GM20431 (cell line): ENCODE data around the gene ZNF337.
"Not testable (repeated sequence)": the region's sequence is repeated elsewhere in the genome, so short reads cannot be mapped to it uniquely, and the experiment has no call there.

Source experiments
- in situ Hi-C: fragments of 300-500 bp; cut with MseI, MboI; formaldehyde crosslinking; loops from one replicate; pipeline ENCODE4 v1.15.0; 2020; ENCODE audit warnings: low sequenced_read_pairs; ENCODE audit not compliant: unreplicated experiment

ZNF337 gene

DNA sequence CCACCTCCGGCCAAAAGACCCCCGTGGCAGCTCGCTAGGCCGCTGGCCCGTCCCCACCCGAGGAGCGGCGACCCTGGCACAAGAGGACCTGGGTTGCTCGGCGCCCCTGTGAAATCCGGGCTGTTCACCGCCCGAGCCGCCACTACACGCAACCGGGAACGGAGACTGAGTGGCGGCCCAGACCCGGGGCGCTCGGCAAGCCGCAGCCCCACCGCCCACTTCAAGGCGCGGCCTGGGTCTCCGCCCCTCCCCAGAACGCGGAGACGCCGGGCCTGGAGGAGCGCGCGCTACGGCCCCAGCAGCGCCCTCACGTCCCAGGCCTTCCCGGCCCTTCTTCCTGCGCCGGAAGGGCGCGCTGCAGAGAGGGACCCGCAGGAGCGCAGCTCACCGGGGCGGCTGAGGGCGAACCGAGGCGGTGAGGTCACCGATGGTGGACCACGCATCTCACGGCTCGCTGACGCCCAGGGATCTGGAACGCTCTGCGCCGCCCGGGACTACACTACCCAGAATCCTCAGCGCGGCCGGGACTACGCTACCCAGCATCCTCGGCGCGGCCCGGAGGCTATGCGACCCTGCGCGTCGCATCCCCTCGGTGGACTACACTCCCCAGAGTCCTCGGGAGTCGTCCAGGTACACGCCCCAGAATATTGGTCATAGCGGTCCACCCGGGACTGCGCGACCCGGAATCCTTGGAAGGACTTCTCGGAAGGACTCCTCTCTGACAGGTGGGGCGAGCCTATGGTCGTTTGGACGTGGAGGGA lies at the start of gene ZNF337:
TSS of gene ZNF337 (minus strand) at position 483 of the 761 bp plus-strand sequence. CDS start 10,436 bp downstream, outside the sequence.
- in situ Hi-C loops, result no loop called here

GRCh38 chr20:25745738-25746137 lies 49.1 kb upstream of the ZNF337 start:
- in situ Hi-C loops, result loop anchor here (25.0 kb wide), 2 partner anchors 117 to 242 kb away; no protein-coding TSS in a partner anchor

GRCh38 chr20:25745100-25745499 lies 48.4 kb upstream of the ZNF337 start:
- in situ Hi-C loops, result loop anchor here (25.0 kb wide), 2 partner anchors 117 to 242 kb away; no protein-coding TSS in a partner anchor

GRCh38 chr20:25744261-25744660 lies 47.6 kb upstream of the ZNF337 start:
- in situ Hi-C loops, result loop anchor here (25.0 kb wide), 2 partner anchors 118 to 243 kb away; no protein-coding TSS in a partner anchor

DNA sequence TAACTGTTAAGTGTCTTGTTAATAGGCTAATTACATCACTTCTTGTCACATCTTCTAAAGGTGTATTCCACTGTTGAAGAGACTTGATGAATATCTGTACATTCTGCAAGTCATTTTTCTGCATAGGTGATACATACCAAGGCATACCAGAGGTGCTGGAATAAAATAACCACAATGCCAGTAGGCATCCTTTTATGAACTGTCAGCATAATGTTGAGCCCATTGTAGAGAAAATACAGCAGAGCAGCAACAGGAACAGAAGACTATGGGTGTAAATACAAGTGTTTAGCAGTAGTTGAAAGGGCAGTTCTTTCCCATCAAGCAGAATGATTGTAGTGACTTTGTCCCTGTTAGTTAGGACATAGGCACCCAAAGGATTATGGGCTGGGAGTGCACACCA lies 44.4 kb upstream of the ZNF337 start:
- in situ Hi-C loops, result loop anchor here (25.0 kb wide), 2 partner anchors 121 to 246 kb away; no protein-coding TSS in a partner anchor

- in situ Hi-C loops, result loop anchor here (25.0 kb wide), 2 partner anchors 123 to 248 kb away; no protein-coding TSS in a partner anchor
These were observed 43.1 kb upstream of the ZNF337 start for GRCh38 chr20:25739615-25740320.

DNA sequence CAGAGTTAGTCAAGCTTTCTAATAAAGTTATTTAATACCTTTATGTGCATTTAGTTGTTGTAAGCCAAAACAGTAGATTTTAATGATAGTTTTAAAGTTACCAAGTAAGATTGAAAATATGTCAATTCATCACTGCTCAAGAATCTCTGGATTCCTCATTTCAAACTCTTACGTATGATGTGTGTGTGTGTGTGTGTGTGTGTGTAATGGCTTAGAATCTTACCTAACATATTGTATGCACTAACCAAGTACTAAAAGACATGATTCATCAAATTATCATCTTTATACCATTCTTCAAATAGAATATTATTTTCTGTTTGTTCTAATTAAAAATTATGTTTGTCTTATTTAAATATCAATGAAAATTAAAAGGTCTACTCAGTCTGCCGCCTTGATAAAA lies 41.5 kb upstream of the ZNF337 start:
- in situ Hi-C loops, result loop anchor here (25.0 kb wide), 2 partner anchors 124 to 249 kb away; no protein-coding TSS in a partner anchor

DNA sequence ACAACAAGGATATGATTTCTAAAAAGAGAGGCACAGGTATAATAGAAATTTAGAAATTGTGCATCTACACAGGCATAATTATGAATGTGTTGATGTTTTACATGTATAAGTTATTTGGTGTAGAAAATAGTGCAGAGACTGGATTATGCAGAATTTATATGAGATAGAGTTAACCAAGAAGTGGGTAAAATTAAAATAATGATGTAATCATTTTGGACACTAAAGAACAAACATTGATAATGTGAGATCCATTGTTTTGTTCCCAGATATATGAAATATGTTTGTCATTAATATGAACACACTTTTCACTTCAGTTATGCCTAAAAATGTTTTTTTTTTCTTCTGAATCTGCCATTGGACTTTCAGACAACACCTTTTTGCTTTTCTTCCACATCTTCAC lies 37.2 kb upstream of the ZNF337 start:
- in situ Hi-C loops, result loop anchor here (25.0 kb wide), 2 partner anchors 128 to 253 kb away; no protein-coding TSS in a partner anchor

GRCh38 chr20:25730862-25731261 lies 34.2 kb upstream of the ZNF337 start:
- in situ Hi-C loops, result loop anchor here (25.0 kb wide), 2 partner anchors 131 to 256 kb away; no protein-coding TSS in a partner anchor

DNA sequence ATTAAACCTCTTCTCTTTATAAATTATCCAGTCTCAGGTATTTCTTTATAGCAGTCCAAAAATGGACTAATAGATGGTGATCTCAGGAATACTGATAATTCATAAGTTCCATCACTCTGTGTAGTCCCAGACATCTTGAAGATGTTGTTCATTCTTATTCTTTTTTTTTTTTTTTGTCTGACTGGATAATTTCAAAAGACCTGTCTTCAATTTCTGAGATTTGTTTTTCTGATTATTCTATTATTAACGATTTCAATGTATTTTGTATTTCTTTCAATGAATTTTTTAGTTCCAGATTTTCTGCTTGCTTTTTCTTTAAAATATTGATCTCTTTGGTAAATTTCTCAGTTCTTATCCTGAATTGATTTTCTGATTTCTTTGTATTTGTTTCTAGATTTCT lies 29.7 kb upstream of the ZNF337 start:
- in situ Hi-C loops, result loop anchor here (25.0 kb wide), 2 partner anchors 136 to 261 kb away; no protein-coding TSS in a partner anchor

DNA sequence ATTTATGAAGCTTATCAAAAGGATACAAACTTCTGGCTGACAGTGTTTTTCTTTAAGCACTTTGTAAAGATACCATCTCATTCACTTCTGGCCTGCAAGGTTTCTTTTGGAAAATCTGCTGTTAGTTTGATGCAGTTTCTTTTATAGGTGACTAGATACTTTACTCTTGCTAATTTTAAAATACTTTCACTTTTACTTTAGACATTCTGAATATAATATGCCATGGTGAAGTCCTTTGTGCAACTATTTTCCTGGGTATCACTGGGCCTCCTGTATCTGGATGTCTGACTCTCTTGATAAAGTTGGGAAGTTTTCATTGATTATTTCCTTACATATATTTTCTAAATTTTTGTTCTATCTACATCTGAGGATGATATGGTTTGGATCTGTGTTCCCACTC lies 29.0 kb upstream of the ZNF337 start:
- in situ Hi-C loops, result loop anchor here (25.0 kb wide), 2 partner anchors 137 to 262 kb away; no protein-coding TSS in a partner anchor

DNA sequence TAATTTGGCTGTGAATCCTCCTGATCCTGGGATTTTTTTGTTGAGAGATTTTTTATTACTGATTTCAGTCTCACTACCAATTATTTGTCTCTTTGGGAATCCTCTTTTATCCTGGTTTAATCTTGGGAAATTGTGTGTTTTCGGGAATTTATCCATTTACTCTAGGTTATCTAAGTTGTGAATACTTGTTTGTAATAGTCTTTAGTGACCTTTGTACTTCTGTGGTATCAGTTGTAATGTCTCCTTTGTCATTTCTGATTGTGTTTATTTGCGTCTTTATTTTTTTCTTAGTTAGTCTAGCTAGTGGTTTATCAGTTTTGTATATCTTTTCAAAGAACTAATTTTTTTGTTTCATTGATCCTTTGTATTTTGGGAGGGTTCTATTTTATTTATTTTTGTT lies 27.3 kb upstream of the ZNF337 start:
- in situ Hi-C loops, result no loop called here

DNA sequence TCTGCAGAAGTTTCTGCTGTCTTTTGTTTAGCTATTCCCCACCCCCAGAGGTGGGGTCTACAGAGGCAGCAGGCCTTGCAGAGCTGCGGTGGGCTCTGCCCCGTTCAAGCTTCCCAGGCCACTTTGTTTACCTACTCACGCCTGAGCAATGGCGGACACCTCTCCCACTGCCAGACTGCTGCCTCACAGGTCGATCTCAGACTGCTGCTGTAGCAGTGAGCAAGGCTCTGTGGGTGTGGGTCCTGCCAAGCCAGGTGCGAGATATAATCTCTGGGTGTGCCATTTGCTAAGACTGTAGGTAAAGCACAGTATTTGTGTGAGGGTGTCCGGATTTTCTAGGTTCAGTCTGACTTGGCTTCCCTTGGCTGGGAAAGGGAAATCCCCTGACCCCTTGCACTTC lies 23.6 kb upstream of the ZNF337 start:
- in situ Hi-C loops, result no loop called here

GRCh38 chr20:25718896-25719809 lies 22.5 kb upstream of the ZNF337 start:
- in situ Hi-C loops, result not testable (repeated sequence)

GRCh38 chr20:25707695-25708094 lies 11.0 kb upstream of the ZNF337 start:
- in situ Hi-C loops, result no loop called here

DNA sequence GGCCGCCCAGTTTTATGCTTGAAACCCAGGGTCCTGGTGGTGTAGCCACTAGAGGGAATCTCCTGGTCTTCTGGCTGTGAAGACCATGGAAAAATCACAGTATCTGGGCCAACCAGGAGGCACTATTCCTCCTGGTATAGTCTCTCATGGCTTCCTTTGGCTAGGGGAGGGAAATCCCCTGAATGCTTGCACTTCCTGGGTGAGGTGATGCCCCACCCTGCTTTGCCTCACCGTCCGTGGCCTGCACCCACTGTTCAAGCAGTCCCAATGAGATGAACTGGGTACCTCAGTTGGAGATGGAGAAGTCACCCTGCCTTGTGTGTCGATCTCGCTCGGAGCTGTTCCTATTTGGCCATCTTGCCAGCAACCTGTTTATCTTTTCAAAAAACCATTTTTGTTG lies 10.1 kb upstream of the ZNF337 start:
- in situ Hi-C loops, result no loop called here

GRCh38 chr20:25705830-25706351 lies 9.2 kb upstream of the ZNF337 start:
- in situ Hi-C loops, result no loop called here

DNA sequence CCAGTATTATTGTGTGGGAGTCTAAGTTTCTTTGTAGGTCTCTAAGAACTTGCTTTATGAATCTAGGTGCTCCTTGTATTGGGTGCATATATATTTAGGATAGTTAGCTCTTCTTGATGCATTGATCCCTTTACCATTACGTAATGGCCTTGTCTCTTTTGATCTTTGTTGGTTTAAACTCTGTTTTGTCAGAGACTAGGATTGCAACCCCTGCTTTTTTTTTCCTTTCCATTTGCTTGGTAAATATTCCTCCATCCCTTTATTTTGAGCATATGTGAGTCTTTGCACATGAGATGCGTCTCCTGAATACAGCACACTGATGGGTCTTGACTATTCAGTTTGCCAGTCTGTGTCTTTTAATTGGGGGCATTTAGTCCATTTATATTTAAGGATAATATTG lies 7.7 kb upstream of the ZNF337 start:
- in situ Hi-C loops, result not testable (repeated sequence)

DNA sequence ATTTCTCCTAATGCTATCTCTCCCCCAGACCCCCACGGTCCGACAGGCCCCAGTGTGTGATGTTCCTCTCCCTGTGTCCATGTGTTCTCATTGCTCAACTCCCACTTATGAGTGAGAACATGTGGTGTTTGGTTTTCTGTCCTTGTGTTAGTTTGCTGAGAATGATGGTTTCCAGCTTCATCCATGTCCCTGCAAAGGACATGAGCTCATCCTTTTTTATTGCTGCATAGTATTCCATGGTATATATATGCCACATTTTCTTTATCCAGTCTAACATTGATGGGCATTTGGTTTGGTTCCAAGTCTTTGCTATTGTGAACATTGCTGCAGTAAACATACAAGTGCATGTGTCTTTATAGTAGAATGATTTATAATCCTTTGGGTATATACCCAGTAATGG lies 4.2 kb upstream of the ZNF337 start:
- in situ Hi-C loops, result not testable (repeated sequence)
